HEK293T (cell line): ENCODE results near the gene MEX3C.

Source experiments
- CTCF ChIA-PET: fragments of 350-600 bp; formaldehyde crosslinking; extraction: SDS; loops from one replicate; lab custom pipeline; 2021; ENCODE audit warnings: antibody characterized with exemption, inconsistent platforms; lab: Yijun Ruan, JAX
- POLR2A ChIA-PET: fragments of 350-600 bp; formaldehyde crosslinking; extraction: SDS; loops from one replicate; lab custom pipeline; 2020; ENCODE audit warnings: antibody characterized with exemption, inconsistent platforms; lab: Yijun Ruan, JAX
- DNase-seq: peaks from one replicate; pipeline ENCODE4 v3.0.0; 2012; ENCODE audit warnings: mixed read lengths; ENCODE audit errors: extremely low spot score
- ARNT ChIP-seq: fragments of 450-650 bp; IDR thresholded peaks from 2 replicates; pipeline ENCODE4 v1.6.1; 2017; ENCODE audit warnings: mild to moderate bottlenecking
- BHLHE40 ChIP-seq: fragments of 450-650 bp; IDR thresholded peaks from 2 replicates; pipeline ENCODE4 v1.6.1; 2016; ENCODE audit warnings: mild to moderate bottlenecking, moderate library complexity, borderline replicate concordance
- CTBP1 ChIP-seq: fragments of 450-650 bp; IDR thresholded peaks from 2 replicates; pipeline ENCODE4 v1.6.1; 2016; ENCODE audit warnings: borderline replicate concordance
- ELF4 ChIP-seq: fragments of 450-650 bp; IDR thresholded peaks from 2 replicates; pipeline ENCODE4 v1.6.1; 2017; ENCODE audit warnings: antibody characterized with exemption
- FOXA1 ChIP-seq: fragments of 450-650 bp; IDR thresholded peaks from 2 replicates; pipeline ENCODE4 v1.6.1; 2016; ENCODE audit warnings: mild to moderate bottlenecking
- FOXK2 ChIP-seq: fragments of 450-650 bp; IDR thresholded peaks from 2 replicates; pipeline ENCODE4 v1.6.1; 2016; ENCODE audit warnings: mild to moderate bottlenecking
- FOXM1 ChIP-seq: fragments of 450-650 bp; IDR thresholded peaks from 2 replicates; pipeline ENCODE4 v1.6.1; 2017; ENCODE audit warnings: mild to moderate bottlenecking, borderline replicate concordance
- HDGF ChIP-seq: fragments of 450-650 bp; IDR thresholded peaks from 2 replicates; pipeline ENCODE4 v1.6.1; 2017; ENCODE audit warnings: antibody characterized with exemption, borderline replicate concordance
- L3MBTL2 ChIP-seq: fragments of 450-650 bp; conservative IDR thresholded peaks from 2 replicates; pipeline ENCODE4 v1.6.1; 2016; ENCODE audit warnings: mild to moderate bottlenecking
- LEF1 ChIP-seq: fragments of 450-650 bp; IDR thresholded peaks from 2 replicates; pipeline ENCODE4 v1.6.1; 2017; ENCODE audit warnings: mild to moderate bottlenecking, borderline replicate concordance
- NFRKB ChIP-seq: fragments of 450-650 bp; IDR thresholded peaks from 2 replicates; pipeline ENCODE4 v1.6.1; 2016; ENCODE audit warnings: mild to moderate bottlenecking, moderate library complexity
- SP1 ChIP-seq: fragments of 450-650 bp; IDR thresholded peaks from 2 replicates; pipeline ENCODE4 v1.6.1; 2017
- SUZ12 ChIP-seq: fragments of 450-650 bp; IDR thresholded peaks from 2 replicates; pipeline ENCODE4 v1.6.1; 2016; ENCODE audit warnings: mild to moderate bottlenecking
- TARDBP ChIP-seq: fragments of 450-650 bp; IDR thresholded peaks from 2 replicates; pipeline ENCODE4 v1.6.1; 2016
- ZNF384 ChIP-seq: fragments of 450-650 bp; IDR thresholded peaks from 2 replicates; pipeline ENCODE4 v1.6.1; 2016
- TF ChIP-seq, protein P1 (sequence below): fragments of 450-650 bp; IDR thresholded peaks from 2 replicates; pipeline ENCODE4 v1.6.1; 2016

The MEX3C gene

DNA sequence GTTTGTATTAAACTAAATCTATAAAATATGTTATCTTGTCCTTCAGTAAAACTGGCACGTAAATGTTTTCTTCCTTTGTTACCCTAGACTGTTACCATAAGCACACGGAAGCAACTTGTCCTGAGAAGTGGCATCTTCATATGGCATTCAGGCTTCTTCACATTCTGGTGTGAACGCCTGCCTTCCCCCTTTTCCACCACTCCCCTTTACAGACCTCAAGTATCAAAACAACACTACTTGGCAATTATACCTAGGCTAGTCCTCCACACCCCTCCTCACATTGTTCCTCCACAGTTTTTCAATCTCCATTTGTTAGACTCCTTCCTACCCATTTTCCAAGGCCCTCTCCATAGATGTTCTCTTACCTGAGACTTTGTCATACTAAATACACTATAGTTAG, 2.9 kb downstream of the MEX3C start:
- no peak for DNase-seq
- ChIA-PET CTCF (interaction anchor here (0.6 kb wide), 1 partner anchor 83 kb away, joined by 3 read pairs; no protein-coding TSS in a partner anchor), POLR2A (interaction anchor here (0.8 to 1.5 kb wide), 2 partner anchors 12 to 44 kb away, joined by 3 to 6 read pairs; no protein-coding TSS in a partner anchor)
- no peak for TF ChIP-seq FOXK2
- TF ChIP-seq ELF4 = no peak
- TF ChIP-seq CTBP1 = no peak
- no peak for TF ChIP-seq FOXM1
- no peak for TF ChIP-seq SP1
- no peak for TF ChIP-seq ARNT
- TF ChIP-seq HDGF = no peak
- TF ChIP-seq TARDBP = no peak
- no peak for TF ChIP-seq BHLHE40
- TF ChIP-seq, protein P1, sequence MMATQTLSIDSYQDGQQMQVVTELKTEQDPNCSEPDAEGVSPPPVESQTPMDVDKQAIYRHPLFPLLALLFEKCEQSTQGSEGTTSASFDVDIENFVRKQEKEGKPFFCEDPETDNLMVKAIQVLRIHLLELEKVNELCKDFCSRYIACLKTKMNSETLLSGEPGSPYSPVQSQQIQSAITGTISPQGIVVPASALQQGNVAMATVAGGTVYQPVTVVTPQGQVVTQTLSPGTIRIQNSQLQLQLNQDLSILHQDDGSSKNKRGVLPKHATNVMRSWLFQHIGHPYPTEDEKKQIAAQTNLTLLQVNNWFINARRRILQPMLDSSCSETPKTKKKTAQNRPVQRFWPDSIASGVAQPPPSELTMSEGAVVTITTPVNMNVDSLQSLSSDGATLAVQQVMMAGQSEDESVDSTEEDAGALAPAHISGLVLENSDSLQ = no peak
- no peak for TF ChIP-seq FOXA1
- TF ChIP-seq ZNF384 = no peak

GRCh38 chr18:51193621-51194287, 3.7 kb downstream of the MEX3C start:
- POLR2A ChIA-PET = no interaction called here
- DNase-seq = no peak
- CTCF ChIA-PET = interaction anchor here (0.6 kb wide), 1 partner anchor 61 kb away, joined by 6 read pairs; no protein-coding TSS in a partner anchor
- TF ChIP-seq LEF1 = no peak
- TF ChIP-seq, protein P1 = peak; percentile 70

- ChIA-PET CTCF (no interaction called here), POLR2A (no interaction called here)
- TF ChIP-seq ELF4 = no peak
- TF ChIP-seq SP1 = no peak
- TF ChIP-seq HDGF = no peak
- no peak for TF ChIP-seq FOXK2
- TF ChIP-seq ARNT = no peak
- TF ChIP-seq ZNF384 = no peak
- TF ChIP-seq FOXM1 = no peak
- no peak for TF ChIP-seq CTBP1
- no peak for TF ChIP-seq TARDBP
- TF ChIP-seq NFRKB = no peak
- no peak for TF ChIP-seq BHLHE40
- TF ChIP-seq LEF1 = no peak
- TF ChIP-seq SUZ12 = no peak
- TF ChIP-seq L3MBTL2 = no peak
- TF ChIP-seq, protein P1 = no peak
- no peak for TF ChIP-seq FOXA1
- no peak for DNase-seq
Observed at GRCh38 chr18:51192696-51193095, 4.8 kb downstream of the MEX3C start.

GRCh38 chr18:51192026-51192425, 5.5 kb downstream of the MEX3C start:
- CTCF ChIA-PET = no interaction called here
- POLR2A ChIA-PET = no interaction called here
- TF ChIP-seq, protein P1 = no peak
- TF ChIP-seq TARDBP = no peak
- no peak for TF ChIP-seq L3MBTL2
- TF ChIP-seq FOXK2 = no peak
- no peak for TF ChIP-seq SUZ12
- TF ChIP-seq ZNF384 = no peak
- TF ChIP-seq FOXM1 = no peak
- TF ChIP-seq HDGF = no peak
- TF ChIP-seq NFRKB = no peak
- TF ChIP-seq SP1 = no peak
- no peak for TF ChIP-seq ARNT
- DNase-seq = no peak

DNA sequence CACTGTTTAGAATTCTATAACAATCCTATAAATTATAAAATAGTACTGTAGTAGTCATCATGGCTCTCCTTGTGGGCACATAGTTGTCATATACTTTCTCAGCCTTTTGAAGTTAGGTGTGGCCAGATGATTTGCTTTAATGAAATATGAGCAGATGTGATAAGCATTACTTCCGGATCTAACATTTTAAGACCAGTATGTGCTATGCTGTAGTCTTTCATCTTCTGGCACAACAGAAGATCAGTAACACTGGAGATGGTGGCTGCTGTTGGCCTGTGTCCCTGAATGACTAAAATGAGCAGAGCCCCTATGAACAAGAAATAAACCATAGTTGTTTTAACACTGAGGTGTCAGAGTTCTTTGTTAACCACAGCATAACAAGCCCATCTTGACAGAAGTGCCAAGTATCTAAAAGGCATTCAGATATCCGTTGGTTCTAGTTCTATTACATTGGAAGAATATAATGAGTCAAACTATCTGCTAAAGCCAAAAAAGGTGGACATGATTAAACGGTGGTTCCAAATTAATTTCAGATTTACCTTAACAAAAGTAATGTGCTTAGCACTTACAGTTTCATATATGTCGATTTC, 6.3 kb downstream of the MEX3C start:
- TF ChIP-seq HDGF = no peak
- no peak for TF ChIP-seq ARNT
- TF ChIP-seq CTBP1 = no peak
- no peak for TF ChIP-seq BHLHE40
- no peak for TF ChIP-seq FOXM1
- TF ChIP-seq LEF1 = no peak
- no peak for TF ChIP-seq ELF4
- no peak for TF ChIP-seq SP1
- no peak for TF ChIP-seq TARDBP
- TF ChIP-seq SUZ12 = no peak
- no peak for TF ChIP-seq FOXA1
- no peak for TF ChIP-seq NFRKB
- no peak for TF ChIP-seq ZNF384
- ChIA-PET CTCF (interaction anchor here (0.7 kb wide), 1 partner anchor 87 kb away, joined by 3 read pairs; no protein-coding TSS in a partner anchor), POLR2A (no interaction called here)
- DNase-seq = no peak
